T-helper 2 cell treated with Interferon-gamma antibody and Interleukin-4, amounts not matched to agents 100 ng/mL and 5 ng/mL, for 36 hours (primary cell): Measurements from ENCODE around the gene SRSF12. TPM values are rescaled to one million over a fixed set of nuclear protein-coding genes. Genes with fewer than 3 reads are reported as not detected.

Experiments
- total RNA-seq: library from RNA; stranded (reverse); gene quantifications from 2 replicates; pipeline ENCODE4 v1.2.3, GENCODE V29; 2022

SRSF12 gene
- total RNA-seq, 1 donor from 2014 or later, result not detected

Other genes starting within 250 kb of the SRSF12 start
- 23.0 and 23.8 TPM in 2 replicates for gene RNGTT, start 154.5 kb downstream of the SRSF12 start, total RNA-seq
- 63.9 and 64.0 TPM in 2 replicates for gene PNRC1, start 37.3 kb downstream of the SRSF12 start, total RNA-seq
- 15.1 and 15.3 TPM in 2 replicates for gene PM20D2, start 28.0 kb upstream of the SRSF12 start, total RNA-seq
- gene GABRR1, start 99.3 kb upstream of the SRSF12 start, total RNA-seq, result not detected in 2 replicates
- gene GABRR2, start 197.2 kb upstream of the SRSF12 start, total RNA-seq, result 0.73 and 1.2 TPM in 2 replicates
- gene UBE2J1, start 234.7 kb upstream of the SRSF12 start, total RNA-seq, result 33.6 and 33.9 TPM in 2 replicates